Stimulated activated CD4-positive, alpha-beta T cell treated with anti-CD3 and anti-CD28 coated beads, Interleukin-2, amount 100 ng/mL, for 48 hours (primary cell): Measurements from ENCODE around the gene STMN1.
A peak's percentile ranks its signal among the peaks of the same experiment; 100 is the strongest.

Experiments
- DNase-seq, 2 donors: peaks; one replicate each; pipeline ENCODE4 v3.0.0-alpha.2; 2020

Gene STMN1

DNA sequence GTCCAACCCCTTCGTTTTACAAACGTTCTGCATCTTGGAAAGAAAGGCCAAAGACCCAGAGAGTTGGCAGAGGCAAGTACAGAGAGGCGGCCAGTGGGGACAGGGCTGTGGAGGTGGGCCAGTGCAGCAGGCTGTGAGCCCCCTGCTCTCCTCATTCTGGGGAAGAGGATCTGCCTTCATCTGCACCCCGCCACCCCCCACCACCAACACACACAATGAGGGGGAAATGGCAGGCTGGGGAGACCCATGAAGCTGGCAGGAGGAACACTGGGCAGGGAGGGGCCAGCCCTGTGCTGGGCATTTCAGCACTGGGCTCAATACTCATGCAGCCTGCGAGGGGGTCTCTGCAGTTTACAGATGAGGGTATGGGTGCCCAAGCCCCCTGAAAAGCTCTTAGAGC is 14.6 kb downstream of the STMN1 start:
- DNase-seq: no peak

- DNase-seq: no peak
Measured at GRCh38 chr1:25890239-25891034, 15.8 kb downstream of the STMN1 start.

DNA sequence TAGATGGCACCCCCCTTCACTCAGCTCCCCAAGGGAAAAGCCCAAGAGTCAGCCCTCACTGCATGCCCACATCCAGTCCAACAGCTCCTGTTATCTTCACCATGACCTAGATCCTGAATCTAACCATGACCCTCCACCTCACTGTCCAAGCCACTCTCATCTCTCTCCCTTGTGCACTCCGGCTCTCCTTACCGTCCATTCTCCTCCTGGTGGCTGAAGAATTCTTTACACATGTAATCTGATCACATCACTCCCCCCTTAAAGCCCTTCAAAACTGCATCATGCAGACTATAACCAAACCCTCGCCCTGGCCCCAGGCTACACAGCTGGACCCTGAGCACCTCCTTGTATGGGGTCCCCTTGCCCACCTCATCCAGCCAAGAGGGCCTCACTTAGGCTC is 16.7 kb downstream of the STMN1 start:
- no peak for DNase-seq

GRCh38 chr1:25888426-25888987 is 17.7 kb downstream of the STMN1 start:
- DNase-seq: no peak

GRCh38 chr1:25885602-25886001 is 20.6 kb downstream of the STMN1 start:
- DNase-seq: no peak

DNA sequence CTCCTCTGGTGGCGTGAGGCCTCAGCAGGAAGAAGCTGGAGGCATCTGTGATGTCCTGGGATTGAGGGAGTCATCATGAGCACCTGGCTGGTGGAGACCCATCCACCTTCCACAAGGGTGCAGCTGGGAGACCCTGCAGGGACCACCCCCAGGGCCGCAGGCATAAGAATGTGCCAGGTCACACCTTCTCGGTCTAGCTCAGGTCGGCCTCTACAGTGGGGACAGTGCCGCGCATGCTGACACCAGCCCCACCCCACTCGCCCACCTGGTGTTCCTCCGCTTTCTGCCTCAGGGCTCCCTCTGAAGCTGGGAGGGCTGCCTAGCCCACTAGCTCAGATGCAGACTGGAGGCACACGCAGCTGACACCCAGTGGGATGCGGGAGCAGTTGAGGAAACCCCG is 25.0 kb downstream of the STMN1 start:
- no peak for DNase-seq

GRCh38 chr1:25880518-25880917 is 25.7 kb downstream of the STMN1 start:
- DNase-seq: no peak

GRCh38 chr1:25879675-25880074 is 26.5 kb downstream of the STMN1 start:
- DNase-seq: no peak

- no peak for DNase-seq
Measured at GRCh38 chr1:25878690-25879089, 27.5 kb downstream of the STMN1 start.

DNA sequence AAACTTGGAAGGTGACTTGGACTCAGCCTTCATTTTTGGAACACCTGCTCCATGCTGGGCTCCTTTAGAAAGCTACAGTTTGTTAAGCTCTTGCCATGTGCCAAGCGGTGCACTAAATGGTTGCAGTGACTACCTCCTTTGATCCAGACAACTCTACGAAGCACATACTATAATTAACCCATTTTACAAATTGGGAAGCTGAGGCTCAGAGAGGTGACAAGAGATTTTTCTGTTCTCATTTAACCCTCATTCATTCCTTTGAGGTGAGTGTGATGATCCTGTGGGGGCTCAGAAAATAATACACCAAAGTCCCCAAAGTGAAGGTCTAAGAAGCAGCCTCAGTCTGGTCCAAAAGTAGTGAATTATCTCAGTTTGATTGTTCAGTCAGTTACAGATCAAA is 29.1 kb downstream of the STMN1 start:
- DNase-seq: no peak

DNA sequence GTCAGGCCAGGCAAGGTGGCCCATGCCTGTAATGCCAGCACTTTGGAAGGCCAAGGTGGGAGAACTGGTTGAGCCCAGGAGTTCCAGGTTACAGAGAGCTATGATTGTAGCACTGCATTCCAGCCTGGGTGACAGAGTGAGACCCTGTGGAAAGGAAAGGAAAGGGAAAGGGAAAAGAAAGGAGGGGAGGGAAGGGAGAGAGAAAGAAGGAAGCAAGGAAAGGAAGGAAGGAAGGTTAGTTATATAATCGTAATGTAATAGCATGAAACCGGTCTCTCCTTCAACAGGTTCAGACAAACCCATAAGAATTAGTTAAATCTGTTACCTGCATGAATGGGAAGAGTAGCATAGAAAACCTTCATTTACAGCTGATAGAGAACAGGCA is 29.5 kb downstream of the STMN1 start:
- DNase-seq: no peak

DNA sequence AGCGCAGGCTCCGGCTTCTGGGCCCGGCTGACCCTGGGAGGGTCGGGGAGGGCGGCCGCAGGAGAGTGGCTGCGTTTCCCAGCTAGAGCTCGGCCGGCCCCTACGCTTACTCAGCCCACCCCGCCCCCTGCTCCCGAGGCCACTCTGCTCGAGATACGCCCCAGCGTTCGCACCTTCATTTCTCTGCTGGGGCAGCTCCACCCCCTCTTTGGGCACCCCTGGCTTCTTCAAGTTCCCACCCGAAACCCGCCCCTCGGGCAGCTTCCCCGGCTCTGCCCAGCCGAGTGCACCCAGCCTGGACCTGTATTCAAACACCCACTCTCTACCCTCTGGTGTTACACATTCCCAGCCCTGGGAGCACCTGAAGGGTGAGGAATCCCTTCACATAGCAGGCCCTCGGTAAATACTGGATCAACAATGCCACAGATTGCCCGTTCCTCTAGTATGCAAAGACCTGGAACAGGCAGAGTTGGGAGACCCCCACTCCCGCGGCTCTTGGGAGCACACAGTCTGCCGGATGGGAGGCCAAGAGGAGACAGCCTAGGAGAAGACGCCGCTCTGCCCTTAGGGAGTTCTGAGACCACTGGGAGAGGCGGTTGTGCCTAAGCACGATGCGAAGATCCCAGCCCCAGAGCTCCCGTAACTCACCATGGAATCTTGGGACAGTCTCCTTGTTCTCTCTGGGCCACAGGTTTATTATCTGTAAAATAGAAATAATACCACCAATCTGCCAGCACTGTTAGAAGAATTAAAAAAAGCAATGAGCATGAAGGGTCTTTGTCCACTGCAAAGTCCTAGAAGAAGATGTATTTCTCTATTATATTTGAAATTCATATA is 30.1 kb downstream of the STMN1 start:
- DNase-seq: peak in 1 of 2 donors; percentile 23

DNA sequence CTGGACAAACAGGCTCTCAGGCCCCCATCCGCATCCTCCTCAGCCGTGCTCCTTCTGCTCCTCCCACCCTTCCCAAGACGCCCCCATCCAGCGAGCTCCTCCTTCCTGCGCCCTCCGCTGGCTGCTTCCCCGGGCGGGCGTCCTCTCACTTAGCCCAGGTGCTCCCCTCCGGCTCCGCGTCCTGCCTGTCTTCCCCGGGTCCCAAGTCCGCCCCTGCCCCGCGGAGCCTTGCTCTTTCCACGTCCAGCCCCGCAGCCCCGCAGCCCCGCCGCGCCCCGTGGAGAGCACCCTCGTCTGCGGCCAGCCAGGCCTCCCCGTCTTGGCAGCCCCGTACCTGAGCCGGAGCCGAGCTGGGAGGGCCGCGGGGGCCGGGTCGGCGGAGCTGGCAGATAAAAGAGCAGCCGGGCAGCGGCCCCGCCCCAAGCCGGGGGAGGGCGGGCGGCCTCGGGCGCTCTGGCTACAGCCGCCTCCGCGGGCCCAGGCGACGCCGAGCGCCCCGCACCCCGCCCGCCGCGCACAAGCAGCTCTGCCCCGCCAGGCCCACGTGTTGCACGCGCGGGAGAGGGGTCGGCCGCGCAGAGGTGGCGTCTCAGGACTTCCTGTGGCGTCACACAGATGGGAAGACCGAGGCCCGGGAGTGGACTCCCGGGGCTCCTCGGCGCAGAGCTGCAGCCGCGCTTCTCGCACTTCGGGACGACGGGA is 30.9 kb downstream of the STMN1 start, which contains the start of gene PAQR7:
PAQR7 (minus strand) TSS at position 555 of the 702 bp plus-strand sequence. CDS start 11,869 bp downstream, outside the sequence.
- peak; percentile 37 to 52 for DNase-seq

- DNase-seq: no peak
Measured at GRCh38 chr1:25874635-25875153, 31.5 kb downstream of the STMN1 start.

DNA sequence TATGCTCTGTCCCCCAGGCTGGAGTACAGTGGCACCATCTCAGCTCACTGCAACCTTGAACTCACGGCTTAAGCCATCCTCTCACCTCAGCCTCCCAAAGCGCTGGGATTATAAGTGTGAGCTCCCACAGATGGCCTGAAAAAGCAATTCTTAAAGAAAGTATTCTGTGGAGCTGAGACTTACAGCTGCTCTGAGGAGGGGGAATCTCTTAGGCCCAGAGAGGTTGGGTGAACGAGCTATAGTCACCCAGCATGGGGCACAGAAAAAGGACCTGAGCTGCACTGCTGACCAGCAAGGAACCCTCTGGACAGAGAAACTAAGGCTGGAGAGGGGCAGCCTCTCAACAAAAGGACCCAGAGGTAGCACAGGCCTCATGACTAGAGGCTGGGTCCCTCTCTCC is 32.0 kb downstream of the STMN1 start:
- DNase-seq: no peak

DNA sequence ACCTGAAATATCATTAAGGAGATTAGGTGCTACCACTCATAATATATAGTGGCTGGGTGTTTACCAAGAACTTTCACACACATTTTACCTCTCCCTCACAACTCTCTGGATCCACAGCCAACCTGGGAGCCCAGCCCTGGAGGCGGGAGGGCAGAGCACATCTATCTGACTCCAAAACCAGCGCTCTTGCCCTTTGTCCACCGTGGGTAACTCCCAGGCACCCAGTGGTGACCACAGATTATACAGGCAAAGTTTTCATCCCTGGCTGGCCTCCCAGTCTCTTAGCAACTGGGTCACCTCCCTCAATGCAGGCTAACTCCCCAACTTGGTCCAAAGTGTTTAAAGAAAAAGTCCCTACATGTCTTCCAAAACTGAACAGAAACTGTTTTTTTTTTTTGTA is 33.1 kb downstream of the STMN1 start:
- no peak for DNase-seq

DNA sequence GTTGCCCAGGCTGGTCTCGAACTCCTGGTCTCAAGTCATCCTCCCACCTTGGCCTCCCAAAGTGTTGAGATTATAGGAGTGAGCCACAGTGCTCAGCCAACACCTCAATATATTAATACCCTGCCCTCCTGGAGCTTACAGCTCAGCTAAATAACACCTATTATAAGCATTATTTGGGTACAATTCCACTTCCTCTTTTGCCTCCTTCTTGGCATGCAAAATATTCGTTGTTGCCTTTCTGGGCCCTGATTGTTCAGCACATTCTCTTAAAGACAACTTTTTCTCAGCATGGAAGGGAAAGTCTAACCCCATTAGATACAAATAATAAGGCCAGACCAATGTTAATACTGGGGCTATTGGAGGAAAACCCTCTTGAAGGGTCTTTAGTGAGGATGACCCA is 33.5 kb downstream of the STMN1 start:
- no peak for DNase-seq

- no peak for DNase-seq
Measured at GRCh38 chr1:25871704-25872494, 34.3 kb downstream of the STMN1 start.

GRCh38 chr1:25871086-25871703 is 35.0 kb downstream of the STMN1 start:
- no peak for DNase-seq

GRCh38 chr1:25870614-25871013 is 35.6 kb downstream of the STMN1 start:
- DNase-seq: no peak

GRCh38 chr1:25869909-25870606 is 36.2 kb downstream of the STMN1 start:
- no peak for DNase-seq
